GM12878 (cell line): ENCODE data around the gene ACTN3. TPM values are rescaled to one million over a fixed set of nuclear protein-coding genes. Genes with fewer than 3 reads are reported as not detected.

ENCODE experiments used
- BACH1 ChIP-seq: fragments of 450-650 bp; IDR thresholded peaks from 2 replicates; pipeline ENCODE4 v1.6.1; 2017; ENCODE audit warnings: mild to moderate bottlenecking, borderline replicate concordance
- BCLAF1 ChIP-seq: fragments of 450-650 bp; IDR thresholded peaks from 2 replicates; pipeline ENCODE4 v1.6.1; 2017; ENCODE audit warnings: antibody characterized with exemption, mild to moderate bottlenecking, moderate library complexity
- CEBPB ChIP-seq, 2 experiments: fragments of 150-350 bp in 1 of 2; IDR thresholded peaks; 2 replicates each; pipeline ENCODE4 v1.6.1; 2012 to 2014; ENCODE audit warnings: low read depth in 2 of 2, low read length in 2 of 2, borderline replicate concordance in 1 of 2, inconsistent platforms in 1 of 2
- CEBPZ ChIP-seq: fragments of 150-350 bp; IDR thresholded peaks from 2 replicates; pipeline ENCODE4 v1.6.1; 2016; ENCODE audit warnings: low read depth, low read length
- EGR1 ChIP-seq, 2 experiments: IDR thresholded peaks; 1 replicate in 1 of 2; 2 replicates in 1 of 2; pipeline ENCODE4 v1.6.1; 2011 to 2012; ENCODE audit warnings: low read depth in 2 of 2, low read length in 2 of 2, borderline replicate concordance in 1 of 2, mild to moderate bottlenecking in 1 of 2, moderate library complexity in 1 of 2
- EP300 ChIP-seq, 2 experiments: fragments of 150-350 bp in 1 of 2; IDR thresholded peaks; 2 replicates each; pipeline ENCODE4 v1.6.1; 2011 to 2012; ENCODE audit warnings: low read depth in 2 of 2, low read length in 2 of 2, borderline replicate concordance in 1 of 2, improper control_type of control experiment in 1 of 2, inconsistent platforms in 1 of 2; ENCODE audit not compliant: control insufficient read depth in 1 of 2
- FOXM1 ChIP-seq: IDR thresholded peaks from 2 replicates; pipeline ENCODE4 v1.6.1; 2012; ENCODE audit warnings: low read depth, mild to moderate bottlenecking, inconsistent platforms, low read length, moderate library complexity
- GATAD2B ChIP-seq: fragments of 450-650 bp; conservative IDR thresholded peaks from 2 replicates; pipeline ENCODE4 v1.6.1; 2017; ENCODE audit warnings: low read depth, mild to moderate bottlenecking, moderate library complexity
- HSF1 ChIP-seq: fragments of 150-350 bp; IDR thresholded peaks from 2 replicates; pipeline ENCODE4 v1.6.1; 2014; ENCODE audit warnings: mild to moderate bottlenecking, low read depth, low read length
- MEF2B ChIP-seq: fragments of 450-650 bp; IDR thresholded peaks from 2 replicates; pipeline ENCODE4 v1.6.1; 2018; ENCODE audit warnings: mild to moderate bottlenecking, moderate library complexity; ENCODE audit not compliant: partially characterized antibody, poor library complexity, severe bottlenecking
- MTA2 ChIP-seq: fragments of 450-650 bp; IDR thresholded peaks from 2 replicates; pipeline ENCODE4 v1.6.1; 2016; ENCODE audit warnings: low read depth, mild to moderate bottlenecking, moderate library complexity
- RBBP5 ChIP-seq: fragments of 200-600 bp; sonication (generic); conservative IDR thresholded peaks from 2 replicates; pipeline ENCODE4 v1.6.1; 2016
- SMARCA5 ChIP-seq: fragments of 450-650 bp; IDR thresholded peaks from 2 replicates; pipeline ENCODE4 v1.6.1; 2017; ENCODE audit warnings: mild to moderate bottlenecking
- SP1 ChIP-seq: IDR thresholded peaks from one replicate; pipeline ENCODE4 v1.6.1; 2011; ENCODE audit warnings: low read depth, low read length
- SREBF2 ChIP-seq: IDR thresholded peaks from 2 replicates; pipeline ENCODE4 v1.6.1; 2012; ENCODE audit warnings: mild to moderate bottlenecking, low read length
- SRF ChIP-seq, 2 experiments: IDR thresholded peaks; 2 replicates each; pipeline ENCODE4 v1.6.1; 2011; ENCODE audit warnings: low read depth in 2 of 2, low read length in 2 of 2, mild to moderate bottlenecking in 1 of 2, moderate library complexity in 1 of 2
- TAF1 ChIP-seq: IDR thresholded peaks from 2 replicates; pipeline ENCODE4 v1.6.1; 2011; ENCODE audit warnings: mild to moderate bottlenecking, low read depth, low read length, borderline replicate concordance
- TBL1XR1 ChIP-seq: IDR thresholded peaks from 2 replicates; pipeline ENCODE4 v1.6.1; 2012; ENCODE audit warnings: low read depth, low read length, improper control_type of control experiment
- TCF3 ChIP-seq: IDR thresholded peaks from 2 replicates; pipeline ENCODE4 v1.6.1; 2012; ENCODE audit warnings: low read depth, mild to moderate bottlenecking, low read length, borderline replicate concordance; ENCODE audit not compliant: insufficient read depth
- USF2 ChIP-seq: IDR thresholded peaks from 2 replicates; pipeline ENCODE4 v1.6.1; 2011; ENCODE audit warnings: low read depth, low read length, improper control_type of control experiment, borderline replicate concordance
- polyA plus RNA-seq, 11 experiments: library from polyadenylated mRNA; depleted of rRNA in 4 of 11; unstranded in 6 of 11; stranded (reverse) in 5 of 11; fragments of >200 nt; fragmentation: Nextera tagmentation in 4 of 11; fragmentation: Illumina TruSeq in 1 of 11; extraction: Ambion mirVana in 4 of 11; extraction: Trizol in 1 of 11; gene quantifications; 1 replicate in 1 of 11; 2 replicates in 10 of 11; pipeline versions ENCODE4 v1.2.1 to v1.2.3, GENCODE V29; 2011 to 2016; ENCODE audit warnings: inconsistent platforms in 2 of 11, missing spikeins in 2 of 11, low read depth in 1 of 11
- total RNA-seq, 4 experiments: library from RNA; depleted of rRNA in 3 of 4; stranded (reverse); fragments of >200 nt in 3 of 4; fragmentation: Illumina TruSeq in 1 of 4; extraction: Trizol in 1 of 4; gene quantifications; 2 replicates each; pipeline versions ENCODE4 v1.2.1 to v1.2.3, GENCODE V29; 2013 to 2021

Gene ACTN3
- total and polyA plus RNA-seq, 10 of the 15 experiments (the other 5 are each of a cell fraction or from before 2014, with no cell fraction given): 0.06 to 0.67 (median 0.17) TPM; not detected in 3

GRCh38 chr11:66543263-66544107 is 3.2 kb upstream of the ACTN3 start (continued):
- no peak for TF ChIP-seq CEBPZ
- no peak for TF ChIP-seq SREBF2
- TF ChIP-seq TCF3: 0 out of 2 replicates have a peak, but pooled peaks have one; percentile 34
- TF ChIP-seq TAF1: no peak
- TF ChIP-seq BACH1: 0 out of 2 replicates have a peak, but pooled peaks have one; percentile 37
- 0 out of 2 replicates have a peak, but pooled peaks have one; percentile 38 for TF ChIP-seq GATAD2B
- TF ChIP-seq SP1: no peak
- no peak for TF ChIP-seq HSF1
- TF ChIP-seq MEF2B: no peak
- no peak for TF ChIP-seq RBBP5
- TF ChIP-seq EGR1 (IDR thresholded peaks at IDR 0.05; ENCODE audit: borderline replicate concordance in 1 of 2, low read depth in 2 of 2, low read length in 2 of 2): no peak
- TF ChIP-seq FOXM1: no peak
- TF ChIP-seq USF2: no peak
- TF ChIP-seq BCLAF1: no peak
- TF ChIP-seq TBL1XR1: no peak
- TF ChIP-seq EP300 (IDR thresholded peaks at IDR 0.05; ENCODE audit: borderline replicate concordance in 1 of 2, control insufficient read depth in 1 of 2, low read depth in 2 of 2, low read length in 2 of 2): no peak
- TF ChIP-seq SMARCA5: peak; percentile 80; the same call in 1 of the 2 replicates
- TF ChIP-seq CEBPB (IDR thresholded peaks at IDR 0.05; ENCODE audit: borderline replicate concordance in 1 of 2, low read depth in 2 of 2, low read length in 2 of 2): no peak
- no peak for TF ChIP-seq MTA2
- no peak for TF ChIP-seq SRF (IDR thresholded peaks at IDR 0.05; ENCODE audit: low read depth in 2 of 2, low read length in 2 of 2)
